ENCODE measurements around the gene HOXA4. TPM values are rescaled to one million over a fixed set of nuclear protein-coding genes. Genes with fewer than 3 reads are reported as not detected.

HOXA4 gene
- total RNA-seq, 2 donors from 2014 or later: 0.79 TPM; not detected in 1

DNA sequence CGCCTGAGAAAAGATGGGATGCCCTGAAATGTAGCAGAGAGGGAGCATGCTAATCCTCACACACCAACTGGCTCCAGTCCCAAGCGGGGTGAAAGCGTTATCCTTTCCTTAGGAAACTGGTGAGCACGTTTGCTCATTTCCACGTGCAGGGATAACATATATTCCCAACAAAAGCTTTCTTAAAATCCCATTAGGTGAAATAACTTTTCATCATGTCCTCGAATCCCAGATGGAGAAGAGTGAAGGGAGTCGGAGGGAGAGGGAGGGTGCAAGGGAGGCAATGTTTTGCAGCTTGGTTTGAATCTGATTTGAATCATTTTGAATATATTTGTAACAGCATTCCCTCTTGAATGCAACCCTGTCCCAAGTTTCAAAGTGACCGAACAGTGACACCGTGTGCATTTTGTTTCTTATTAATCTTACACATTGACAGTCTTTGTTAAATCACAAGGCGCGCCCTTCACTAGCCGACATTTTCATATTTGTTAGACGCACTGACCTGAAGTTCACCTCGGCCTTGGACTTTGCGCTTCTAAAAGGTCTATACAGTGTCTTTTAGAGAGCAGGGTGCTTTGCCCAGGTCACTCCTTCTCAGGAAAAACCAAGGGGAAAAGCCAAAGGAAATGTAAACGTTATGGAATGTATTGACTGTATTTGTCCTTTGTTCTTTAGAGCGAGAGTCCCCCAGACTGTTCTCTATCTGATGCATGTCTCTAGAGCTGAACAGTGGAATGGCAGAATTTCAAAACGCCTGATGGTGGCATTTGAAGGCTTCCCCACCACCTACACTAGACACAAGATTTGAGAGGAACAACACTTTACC, 3.1 kb upstream of the HOXA4 start:
- H3K9me3 Mint-ChIP-seq: no peaks in the 10 kb centered on the region
- peaks cover 0 to 3% of the 10 kb centered on the region in 2 donors for H3K36me3 Mint-ChIP-seq (ENCODE audit: insufficient read depth in 2 of 2)
- H3K4me1 Mint-ChIP-seq (ENCODE audit: low read depth): peaks cover 48% of the 10 kb centered on the region
- DNase-seq (no peak), ATAC-seq (replicated peaks in 1 of 2) (peak in 1 of 2 donors; percentile 3)
- peaks cover 51% of the 10 kb centered on the region for H3K27me3 Mint-ChIP-seq (ENCODE audit: low read depth)
- H3K27ac Mint-ChIP-seq: no peak overlapping the region
- H3K4me3 Mint-ChIP-seq: peak overlapping the region; percentile 52 to 59

DNA sequence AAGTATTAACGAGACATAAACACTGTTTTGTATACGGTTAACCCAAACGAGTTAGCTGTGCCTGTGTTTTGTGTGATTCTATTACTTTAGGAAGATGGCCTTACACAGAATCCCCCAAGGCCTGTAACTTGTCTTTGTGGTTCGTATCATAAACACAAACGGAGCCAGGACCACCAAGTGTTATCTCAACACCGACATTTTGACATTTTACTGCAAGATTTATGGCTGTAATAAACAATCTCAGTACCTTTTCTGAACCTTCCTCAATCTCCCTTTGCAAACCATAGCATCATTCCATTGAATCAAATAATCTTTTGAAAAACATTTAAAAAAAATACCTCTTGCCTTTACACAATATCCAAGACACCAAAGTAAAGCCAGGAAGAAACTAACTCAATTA, 2.4 kb upstream of the HOXA4 start:
- H3K4me1 Mint-ChIP-seq (ENCODE audit: low read depth): peaks cover 48% of the 10 kb centered on the region
- peaks cover 53% of the 10 kb centered on the region for H3K27me3 Mint-ChIP-seq (ENCODE audit: low read depth)
- ATAC-seq (replicated peaks in 1 of 2) (no peak), DNase-seq (no peak)
- H3K4me3 Mint-ChIP-seq: no peak overlapping the region
- H3K9me3 Mint-ChIP-seq: no peaks in the 10 kb centered on the region
- peaks cover 0 to 3% of the 10 kb centered on the region in 2 donors for H3K36me3 Mint-ChIP-seq (ENCODE audit: insufficient read depth in 2 of 2)
- no peak overlapping the region for H3K27ac Mint-ChIP-seq

DNA sequence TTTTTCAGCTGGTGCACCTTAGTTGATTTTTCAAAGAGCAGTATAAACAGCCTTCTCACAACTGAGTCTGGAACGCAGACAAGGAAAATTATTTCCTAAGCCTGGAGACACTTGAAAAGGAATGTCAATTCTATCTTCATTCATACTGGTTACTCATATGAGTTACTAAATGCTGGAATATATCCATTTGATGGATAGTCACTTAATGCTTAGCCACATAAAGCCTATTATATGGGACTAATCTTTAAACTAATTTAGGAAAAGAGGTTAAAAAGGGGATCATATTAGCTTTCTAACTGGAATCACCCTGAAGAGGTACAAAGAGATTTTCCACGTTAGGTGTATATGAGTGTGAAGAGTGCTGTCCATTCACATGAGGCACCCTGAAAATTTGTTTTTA, 1.7 kb upstream of the HOXA4 start:
- ATAC-seq (replicated peaks in 1 of 2) (no peak), DNase-seq (no peak)
- H3K36me3 Mint-ChIP-seq (ENCODE audit: insufficient read depth in 2 of 2): peaks cover 0 to 3% of the 10 kb centered on the region in 2 donors
- peak overlapping the region in 1 of 2 donors; percentile 32 for H3K4me3 Mint-ChIP-seq
- H3K27ac Mint-ChIP-seq: no peak overlapping the region
- no peaks in the 10 kb centered on the region for H3K9me3 Mint-ChIP-seq
- H3K4me1 Mint-ChIP-seq (ENCODE audit: low read depth): peaks cover 48% of the 10 kb centered on the region
- peaks cover 53% of the 10 kb centered on the region for H3K27me3 Mint-ChIP-seq (ENCODE audit: low read depth)

DNA sequence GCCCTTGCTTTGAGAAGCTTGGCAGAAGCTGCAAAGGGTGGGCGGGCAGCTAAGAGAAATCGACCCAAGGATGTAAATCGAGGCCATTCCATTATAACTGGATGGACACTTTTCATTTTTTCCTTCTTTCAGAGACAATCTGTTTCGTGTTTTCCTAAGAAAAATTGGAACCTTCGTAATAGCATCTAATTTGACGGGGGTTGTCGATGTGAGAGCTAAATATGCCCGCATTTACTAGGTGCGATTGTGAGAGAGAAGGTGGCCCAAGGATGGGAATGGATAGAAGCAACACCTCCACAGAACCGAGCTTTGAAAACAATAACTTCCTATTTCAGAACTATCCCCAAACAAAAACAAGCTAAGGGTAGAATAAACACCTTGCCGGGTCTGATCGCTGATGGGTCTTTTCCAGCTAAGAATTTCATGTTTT, 848 bp upstream of the HOXA4 start:
- ATAC-seq (replicated peaks in 1 of 2) (no peak), DNase-seq (no peak)
- Mint-ChIP-seq H3K4me3 (peak overlapping the region; percentile 40 to 77), H3K27me3 (ENCODE audit: low read depth) (peaks cover 55% of the 10 kb centered on the region), H3K9me3 (no peaks in the 10 kb centered on the region), H3K36me3 (ENCODE audit: insufficient read depth in 2 of 2) (peaks cover 0 to 3% of the 10 kb centered on the region in 2 donors), H3K27ac (no peak overlapping the region), H3K4me1 (ENCODE audit: low read depth) (peaks cover 47% of the 10 kb centered on the region)

DNA sequence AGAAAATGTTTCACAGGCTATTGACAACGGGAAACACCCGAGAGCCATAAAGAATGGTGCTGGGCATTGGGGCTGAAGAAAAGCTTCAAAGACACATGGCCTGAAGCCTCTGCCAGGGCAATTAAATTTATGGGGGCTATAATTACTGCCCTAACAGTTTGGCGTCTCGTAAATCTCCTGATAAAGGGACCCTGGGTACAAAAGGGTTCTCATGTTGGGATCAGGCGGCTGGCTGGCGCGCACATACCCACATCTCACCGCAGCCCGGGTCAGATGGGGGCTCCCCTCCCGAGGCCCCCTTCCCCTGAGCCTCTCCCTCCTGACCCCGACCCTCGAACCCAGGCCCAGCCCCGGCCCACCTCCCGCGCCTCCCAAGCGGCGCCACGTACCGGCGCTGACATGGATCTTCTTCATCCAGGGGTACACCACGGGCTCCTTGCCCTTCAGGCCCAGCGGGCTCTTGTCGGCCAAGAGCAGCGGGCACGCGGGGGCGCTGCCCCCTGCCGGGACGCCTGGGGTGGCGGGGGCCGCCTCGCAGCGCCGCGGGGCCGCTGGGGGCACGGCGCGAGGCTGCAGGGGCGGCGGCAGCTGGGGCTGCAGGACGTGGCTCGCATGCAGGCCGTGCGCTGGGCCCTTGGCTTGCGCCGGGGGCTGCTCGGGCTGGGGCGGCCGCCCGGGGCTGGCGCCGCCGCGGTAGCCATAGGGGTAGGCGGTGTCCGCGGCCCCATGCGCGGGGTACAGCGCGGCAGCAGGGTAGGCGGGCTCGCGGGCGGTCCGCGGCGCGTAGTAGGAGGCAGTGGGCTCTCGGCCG, 623 bp downstream of the HOXA4 start:
- no peaks in the 10 kb centered on the region for H3K9me3 Mint-ChIP-seq
- H3K27ac Mint-ChIP-seq: no peak overlapping the region
- peaks cover 32% of the 10 kb centered on the region for H3K4me1 Mint-ChIP-seq (ENCODE audit: low read depth)
- H3K4me3 Mint-ChIP-seq: peak overlapping the region in 1 of 2 donors; percentile 77
- DNase-seq (peak in 1 of 2 donors; percentile 30), ATAC-seq (replicated peaks in 1 of 2) (peak; percentile 7 to 45)
- H3K27me3 Mint-ChIP-seq (ENCODE audit: low read depth): peaks cover 52% of the 10 kb centered on the region
- H3K36me3 Mint-ChIP-seq (ENCODE audit: insufficient read depth in 2 of 2): peaks cover 0 to 1% of the 10 kb centered on the region in 2 donors

DNA sequence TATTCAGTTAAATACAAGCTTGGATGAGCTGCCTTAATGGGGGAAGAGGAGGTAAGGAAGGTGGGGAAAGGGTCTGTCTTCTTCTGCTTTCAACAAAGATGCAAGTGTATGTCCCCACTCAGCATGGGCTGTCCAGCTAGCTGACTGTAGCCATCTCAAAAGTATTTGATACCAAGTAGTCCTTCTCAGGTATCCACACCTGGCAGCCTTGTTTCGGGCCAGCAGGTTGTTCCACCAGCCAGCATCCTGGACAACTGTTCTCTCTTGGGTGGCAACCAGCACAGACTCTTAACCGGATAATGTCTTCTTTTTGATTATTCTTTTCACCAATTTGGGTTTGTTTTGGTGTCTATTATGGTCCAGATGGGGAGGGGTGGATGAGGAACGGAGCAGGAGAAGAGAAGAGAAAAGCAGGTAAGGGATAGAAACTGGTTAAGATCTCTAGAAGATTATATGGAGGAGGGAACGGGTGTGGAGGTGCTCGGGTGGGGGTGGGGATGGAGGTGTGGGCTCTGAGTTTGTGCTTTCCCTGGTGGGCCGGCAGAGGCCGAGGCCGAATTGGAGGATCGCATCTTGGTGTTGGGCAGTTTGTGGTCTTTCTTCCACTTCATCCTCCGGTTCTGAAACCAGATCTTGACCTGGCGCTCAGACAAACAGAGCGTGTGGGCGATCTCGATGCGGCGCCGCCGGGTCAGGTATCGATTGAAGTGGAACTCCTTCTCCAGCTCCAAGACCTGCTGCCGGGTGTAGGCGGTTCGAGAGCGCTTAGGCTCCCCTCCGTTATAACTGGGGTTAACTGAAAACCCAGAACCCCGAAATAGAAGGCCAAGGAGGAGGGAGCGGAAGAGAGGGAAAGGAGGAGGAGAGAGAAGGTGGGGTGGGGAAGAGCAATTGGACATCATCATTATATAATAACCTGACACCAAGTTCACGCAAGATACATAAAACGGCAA, 1.5 kb downstream of the HOXA4 start:
- Mint-ChIP-seq H3K27ac (no peak overlapping the region), H3K4me3 (peak overlapping the region in 1 of 2 donors; percentile 63), H3K4me1 (ENCODE audit: low read depth) (peaks cover 24% of the 10 kb centered on the region), H3K27me3 (ENCODE audit: low read depth) (peaks cover 52% of the 10 kb centered on the region), H3K9me3 (no peaks in the 10 kb centered on the region), H3K36me3 (ENCODE audit: insufficient read depth in 2 of 2) (peaks cover 0 to 1% of the 10 kb centered on the region in 2 donors)
- DNase-seq (no peak), ATAC-seq (replicated peaks in 1 of 2) (no peak)

DNA sequence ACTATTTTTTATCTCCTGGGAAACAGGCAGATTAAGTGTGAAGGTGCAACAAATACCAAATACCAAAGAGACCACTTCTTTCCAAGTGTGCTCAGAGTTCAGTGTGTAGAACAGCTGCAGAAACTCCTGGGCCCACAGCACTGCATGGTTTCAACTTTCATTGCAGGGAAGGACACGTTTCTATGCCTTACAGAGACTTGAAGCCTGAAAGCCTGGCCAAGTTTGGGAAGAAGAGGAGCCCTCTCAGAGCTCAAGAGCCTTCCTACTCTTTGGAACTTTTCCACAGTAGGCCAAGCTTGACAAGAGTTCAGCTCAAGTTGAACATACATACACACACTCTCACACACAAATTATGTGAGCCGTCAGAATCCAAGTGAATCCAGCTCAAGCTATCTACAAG, 2.5 kb downstream of the HOXA4 start:
- Mint-ChIP-seq H3K27ac (no peak overlapping the region), H3K27me3 (ENCODE audit: low read depth) (peaks cover 48% of the 10 kb centered on the region), H3K36me3 (ENCODE audit: insufficient read depth in 2 of 2) (peaks cover 0 to 1% of the 10 kb centered on the region in 2 donors), H3K4me1 (ENCODE audit: low read depth) (peaks cover 13% of the 10 kb centered on the region), H3K9me3 (no peaks in the 10 kb centered on the region), H3K4me3 (no peak overlapping the region)
- ATAC-seq (replicated peaks in 1 of 2) (no peak), DNase-seq (no peak)

DNA sequence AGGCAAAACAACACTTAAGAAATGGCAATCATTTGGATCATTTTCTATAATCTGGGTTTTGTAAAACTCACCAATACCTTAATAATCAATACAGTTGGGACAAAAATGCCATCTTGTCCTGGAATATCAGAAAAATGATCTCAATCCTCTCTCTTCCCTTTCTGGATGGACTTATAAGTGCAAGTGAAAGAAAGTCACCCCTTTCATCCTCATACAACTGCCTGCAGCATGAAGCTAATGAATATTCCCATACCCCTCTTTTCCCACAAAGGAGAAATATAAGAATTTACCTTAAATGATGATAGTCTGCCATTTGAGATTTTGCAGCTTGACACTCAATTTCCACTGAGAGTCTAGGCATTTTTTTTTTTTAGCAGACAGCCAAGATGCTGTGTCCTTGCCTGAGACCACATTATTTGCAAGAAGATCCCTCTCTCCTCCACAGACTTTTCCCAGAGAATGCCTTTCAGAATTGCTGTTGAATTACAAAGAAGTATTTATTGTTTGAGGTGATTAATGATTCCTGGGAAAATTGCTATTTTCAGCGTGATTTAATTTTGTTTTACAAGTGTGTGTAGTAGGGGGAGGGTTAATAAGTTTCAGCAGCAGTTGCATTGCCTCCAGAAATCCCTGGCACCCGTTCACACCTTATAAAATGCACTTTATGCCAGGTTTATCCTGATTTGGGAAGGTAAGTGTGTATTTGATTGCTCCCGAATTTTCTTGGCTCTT, 3.8 kb downstream of the HOXA4 start:
- peaks cover 8% of the 10 kb centered on the region for H3K4me1 Mint-ChIP-seq (ENCODE audit: low read depth)
- H3K27me3 Mint-ChIP-seq (ENCODE audit: low read depth): peaks cover 36% of the 10 kb centered on the region

DNA sequence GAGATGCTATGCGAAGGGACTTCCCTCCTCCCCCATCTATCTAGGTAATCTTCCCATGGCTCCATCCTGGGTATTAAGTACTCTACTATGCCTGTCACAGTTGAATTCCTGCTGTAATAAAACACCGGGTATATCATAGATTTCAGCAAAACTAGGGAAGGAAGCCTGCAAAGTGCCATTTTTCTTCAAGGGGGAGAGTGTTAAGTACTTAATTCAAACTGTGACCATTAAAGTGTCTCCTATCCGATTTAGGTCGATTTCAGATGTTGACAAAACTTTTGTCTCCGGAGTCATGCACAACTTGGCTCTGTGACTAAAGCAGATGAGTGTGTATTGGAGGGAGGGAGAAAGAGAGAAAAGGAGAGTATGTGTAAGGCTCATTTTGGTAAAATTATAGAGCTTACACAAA, 4.6 kb downstream of the HOXA4 start:
- Mint-ChIP-seq H3K27me3 (ENCODE audit: low read depth) (peaks cover 36% of the 10 kb centered on the region), H3K36me3 (ENCODE audit: insufficient read depth in 2 of 2) (no peaks in the 10 kb centered on the region), H3K9me3 (no peaks in the 10 kb centered on the region), H3K27ac (no peak overlapping the region), H3K4me3 (no peak overlapping the region), H3K4me1 (ENCODE audit: low read depth) (peaks cover under 1% of the 10 kb centered on the region)
- no peak for ATAC-seq (replicated peaks in 1 of 2)
- DNase-seq: no peak

More for the DNA sequence above, 3.8 kb downstream of the HOXA4 start:
- H3K27ac Mint-ChIP-seq: no peak overlapping the region
- no peak for ATAC-seq (replicated peaks in 1 of 2)
- no peak overlapping the region for H3K4me3 Mint-ChIP-seq
- H3K9me3 Mint-ChIP-seq: no peaks in the 10 kb centered on the region
- DNase-seq: no peak
- no peaks in the 10 kb centered on the region for H3K36me3 Mint-ChIP-seq (ENCODE audit: insufficient read depth in 2 of 2)

DNA sequence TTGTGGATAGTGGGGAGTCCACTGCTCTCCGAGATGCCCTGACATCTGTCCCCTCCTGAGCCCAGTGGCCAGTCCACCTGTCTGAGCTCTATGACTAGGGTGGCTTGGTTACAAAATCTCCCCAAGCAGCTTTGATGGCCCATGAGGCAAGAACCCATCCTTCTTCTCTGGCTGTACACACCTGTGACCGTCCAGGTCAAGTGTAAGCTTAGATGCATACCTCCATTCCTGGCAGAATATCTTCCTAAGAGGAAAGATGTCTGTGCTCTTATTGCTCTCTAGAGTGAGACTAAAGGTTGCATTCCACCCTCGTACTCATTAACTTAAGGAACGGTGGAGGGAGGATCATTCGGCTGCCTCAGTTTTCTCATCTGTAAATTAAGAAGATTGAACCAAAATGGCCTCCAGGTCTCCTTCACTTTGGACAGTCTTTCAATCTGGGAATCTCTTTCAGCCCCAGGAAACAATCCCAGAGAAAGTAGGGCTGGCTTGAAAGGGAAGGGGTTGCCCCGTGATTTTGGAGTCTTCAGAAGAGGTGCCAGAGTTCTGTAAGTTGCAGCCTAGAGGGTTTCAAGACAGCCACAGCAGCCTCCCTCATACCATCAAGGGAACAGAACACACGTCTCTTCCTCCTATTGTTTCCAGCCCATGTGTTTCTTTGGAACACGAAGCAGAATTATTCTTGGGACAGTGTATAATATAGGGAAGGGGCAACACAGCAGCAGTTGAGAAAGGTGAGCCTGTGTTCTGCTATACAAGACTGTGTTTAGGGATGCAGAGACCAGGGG, 5.5 kb downstream of the HOXA4 start:
- Mint-ChIP-seq H3K9me3 (no peaks in the 10 kb centered on the region), H3K4me3 (no peak overlapping the region), H3K36me3 (ENCODE audit: insufficient read depth in 2 of 2) (no peaks in the 10 kb centered on the region), H3K4me1 (ENCODE audit: low read depth) (no peaks in the 10 kb centered on the region), H3K27me3 (ENCODE audit: low read depth) (peaks cover 36% of the 10 kb centered on the region), H3K27ac (no peak overlapping the region)
- ATAC-seq (replicated peaks in 1 of 2) (no peak), DNase-seq (no peak)

DNA sequence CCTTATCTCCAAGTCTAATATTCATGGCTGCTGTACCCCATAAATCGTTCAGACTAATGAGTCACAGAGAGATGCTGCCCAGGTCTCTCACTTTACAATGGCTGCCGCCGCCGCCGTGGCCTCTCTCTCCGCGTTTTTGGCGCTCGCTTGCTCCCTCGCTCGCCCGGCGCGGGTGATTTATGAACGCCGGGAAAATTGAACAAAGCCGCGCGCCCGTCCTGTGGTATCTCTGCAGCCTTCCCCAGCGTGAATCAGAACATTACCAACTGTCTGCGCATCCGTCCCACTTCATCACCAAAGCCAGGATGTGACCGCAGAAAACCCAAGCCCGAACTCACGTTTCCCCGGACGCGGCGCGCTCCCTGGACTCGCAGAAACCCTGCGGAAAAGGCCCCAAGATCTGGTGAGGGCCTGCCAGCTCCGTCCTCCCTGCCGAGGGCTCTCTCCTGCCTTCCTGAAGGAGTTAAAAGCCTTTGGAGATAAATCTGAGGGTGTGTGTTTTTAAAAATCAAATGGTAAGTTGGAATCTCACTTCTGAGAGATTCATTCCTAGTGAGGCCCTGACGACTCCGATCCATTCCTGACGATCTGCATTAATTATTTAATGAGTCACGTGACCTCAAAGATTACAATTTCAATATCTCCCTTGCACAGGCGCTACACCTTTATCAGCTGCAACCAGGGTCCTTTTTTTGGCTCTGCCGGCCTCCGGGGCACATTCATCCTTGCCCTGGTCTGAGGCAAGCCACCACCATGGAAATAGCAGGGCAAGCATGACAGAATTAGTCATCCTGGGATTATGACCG, 6.3 kb downstream of the HOXA4 start:
- DNase-seq (no peak), ATAC-seq (replicated peaks in 1 of 2) (no peak)
- Mint-ChIP-seq H3K36me3 (ENCODE audit: insufficient read depth in 2 of 2) (no peaks in the 10 kb centered on the region), H3K27me3 (ENCODE audit: low read depth) (peaks cover 33% of the 10 kb centered on the region), H3K4me1 (ENCODE audit: low read depth) (no peaks in the 10 kb centered on the region), H3K4me3 (no peak overlapping the region), H3K9me3 (no peaks in the 10 kb centered on the region), H3K27ac (no peak overlapping the region)
